ENCODE data around the gene TRIM62.

DNA sequence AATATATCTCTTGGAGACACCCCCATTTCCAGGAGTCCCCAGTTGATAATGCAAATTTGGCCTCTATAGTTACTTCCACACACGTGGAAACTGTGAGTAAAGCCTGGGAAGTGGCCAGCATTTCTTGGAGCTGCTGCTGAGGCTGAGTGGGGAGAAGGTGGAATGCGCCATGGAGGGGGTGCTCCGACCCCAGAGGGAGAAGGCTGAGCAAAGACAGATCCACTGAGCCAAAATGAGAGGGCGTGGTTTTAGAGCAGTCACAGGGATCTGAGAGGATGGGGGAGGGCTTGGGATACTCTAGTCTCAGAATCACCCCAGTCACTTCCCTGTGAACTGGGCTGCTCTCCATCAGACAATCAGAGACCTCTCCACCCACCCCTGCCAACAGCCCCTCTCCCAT is 38.7 kb downstream of the TRIM62 start:
- TF ChIP-seq, protein P1, sequence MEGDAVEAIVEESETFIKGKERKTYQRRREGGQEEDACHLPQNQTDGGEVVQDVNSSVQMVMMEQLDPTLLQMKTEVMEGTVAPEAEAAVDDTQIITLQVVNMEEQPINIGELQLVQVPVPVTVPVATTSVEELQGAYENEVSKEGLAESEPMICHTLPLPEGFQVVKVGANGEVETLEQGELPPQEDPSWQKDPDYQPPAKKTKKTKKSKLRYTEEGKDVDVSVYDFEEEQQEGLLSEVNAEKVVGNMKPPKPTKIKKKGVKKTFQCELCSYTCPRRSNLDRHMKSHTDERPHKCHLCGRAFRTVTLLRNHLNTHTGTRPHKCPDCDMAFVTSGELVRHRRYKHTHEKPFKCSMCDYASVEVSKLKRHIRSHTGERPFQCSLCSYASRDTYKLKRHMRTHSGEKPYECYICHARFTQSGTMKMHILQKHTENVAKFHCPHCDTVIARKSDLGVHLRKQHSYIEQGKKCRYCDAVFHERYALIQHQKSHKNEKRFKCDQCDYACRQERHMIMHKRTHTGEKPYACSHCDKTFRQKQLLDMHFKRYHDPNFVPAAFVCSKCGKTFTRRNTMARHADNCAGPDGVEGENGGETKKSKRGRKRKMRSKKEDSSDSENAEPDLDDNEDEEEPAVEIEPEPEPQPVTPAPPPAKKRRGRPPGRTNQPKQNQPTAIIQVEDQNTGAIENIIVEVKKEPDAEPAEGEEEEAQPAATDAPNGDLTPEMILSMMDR (IDR thresholded peaks at IDR 0.05), result no peak
- no peak for TF ChIP-seq POLR2A (IDR thresholded peaks at IDR 0.05)
- no peak for TF ChIP-seq EP300 (IDR thresholded peaks at IDR 0.05)

Measured in ovary (tissue), 3 donors.